ENCODE data around the gene TMEM123.
A peak's percentile ranks its signal among the peaks of the same experiment; 100 is the strongest.

TMEM123 gene

DNA sequence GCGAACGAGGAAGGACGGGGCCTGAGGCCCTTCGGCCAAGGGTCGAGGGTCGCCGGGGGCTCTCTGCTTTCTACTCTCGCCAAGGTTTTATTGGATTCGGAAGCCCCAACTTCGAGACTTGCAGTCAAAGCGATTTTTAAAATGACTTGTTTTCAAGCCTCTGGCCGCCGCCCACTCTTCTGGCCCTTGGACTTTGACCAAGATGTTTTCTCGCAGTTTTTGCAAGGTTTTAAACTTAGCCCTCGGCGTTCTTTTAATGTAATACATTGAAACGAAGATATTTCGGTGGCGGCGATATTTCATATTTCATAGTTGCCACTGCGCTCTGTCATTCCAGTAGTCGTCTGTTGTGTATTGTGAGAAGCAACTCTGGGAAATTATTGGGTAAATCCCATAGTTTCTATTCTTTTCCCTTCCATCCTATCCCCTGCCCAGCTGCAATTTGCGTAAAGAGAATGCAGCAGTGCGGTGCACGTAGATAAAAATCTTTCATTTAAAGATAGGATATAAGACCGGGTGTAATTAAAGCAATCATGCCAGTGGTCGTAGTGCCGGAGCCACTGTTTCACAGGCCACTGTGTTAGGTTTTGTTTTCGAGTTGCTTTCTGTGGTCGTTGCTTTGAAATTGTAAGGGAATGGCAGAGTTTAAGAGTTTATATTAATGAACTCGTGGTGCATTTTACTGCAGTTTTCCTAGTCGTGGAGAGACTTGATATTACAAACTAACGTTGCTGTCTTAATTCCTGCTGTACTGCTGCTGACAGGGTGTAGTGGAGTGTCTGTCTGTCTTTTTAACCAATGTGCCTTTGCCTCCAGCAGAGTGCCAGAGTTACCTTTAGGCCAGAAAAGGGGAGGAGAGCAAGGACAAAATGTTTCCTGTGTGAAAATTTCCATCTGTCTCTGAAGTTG, 104.8 kb downstream of the TMEM123 start:
- peak; percentile 20 for DNase-seq

DNA sequence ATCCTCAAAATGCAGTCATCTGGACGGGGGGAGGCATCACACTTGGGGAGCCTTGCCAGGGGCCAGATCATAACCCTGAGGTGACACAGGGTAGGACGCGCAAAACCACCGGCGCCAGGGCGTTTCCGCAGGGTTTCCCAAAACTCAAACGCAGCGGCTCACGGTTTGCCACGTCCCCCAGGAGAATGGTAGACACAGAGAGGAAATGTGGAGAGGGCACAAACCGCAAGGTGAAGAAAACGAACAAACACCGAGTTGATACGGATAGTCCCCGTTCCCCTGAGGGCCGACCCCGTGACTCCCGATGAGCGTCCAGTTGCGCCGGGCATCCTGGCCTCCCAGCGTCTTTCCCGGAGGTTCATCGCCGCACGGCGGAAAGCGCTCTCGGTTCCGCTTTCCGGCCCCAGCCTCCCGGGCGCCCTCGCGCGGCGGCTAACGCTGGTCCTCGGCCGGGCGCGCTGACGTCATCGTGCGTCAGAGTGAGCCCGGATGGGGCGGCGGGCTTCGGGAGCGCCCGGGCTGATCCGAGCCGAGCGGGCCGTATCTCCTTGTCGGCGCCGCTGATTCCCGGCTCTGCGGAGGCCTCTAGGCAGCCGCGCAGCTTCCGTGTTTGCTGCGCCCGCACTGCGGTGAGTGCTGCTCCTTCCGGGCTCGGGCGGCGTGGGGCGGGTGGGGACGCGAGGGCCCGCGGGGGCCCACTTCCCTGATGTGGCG, 105.7 kb downstream of the TMEM123 start, which contains the start of gene BIRC2:
TSS of gene BIRC2 (plus strand) at position 467 of the 714 bp plus-strand sequence. CDS start 2,641 bp downstream, outside the sequence.
- DNase-seq: peak; percentile 94

DNA sequence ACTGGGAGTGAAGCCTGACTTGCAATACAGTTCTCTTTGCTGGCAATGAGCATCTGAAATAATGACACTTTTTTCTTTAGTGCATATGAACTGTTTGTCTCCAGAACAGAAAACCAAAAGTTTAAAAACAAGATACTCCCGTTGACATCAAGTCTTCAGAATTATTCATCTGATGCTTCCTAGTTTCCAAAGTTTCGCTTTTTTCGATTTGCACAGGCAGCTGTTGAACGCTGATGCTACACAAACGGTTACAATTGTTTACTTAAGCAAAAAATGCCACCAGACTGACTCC, 106.2 kb downstream of the TMEM123 start:
- DNase-seq: no peak

Measured in NCI-H345 (cell line).